Cardiac muscle cell (in vitro differentiated cells and primary cell): ENCODE data around the gene SUPT4H1. TPM values are rescaled to one million over a fixed set of nuclear protein-coding genes. Genes with fewer than 3 reads are reported as not detected.
A peak's percentile ranks its signal among the peaks of the same experiment; 100 is the strongest.
"Not testable (repeated sequence)": the region's sequence is repeated elsewhere in the genome, so short reads cannot be mapped to it uniquely, and the experiment has no call there.

Source experiments
- DNase-seq, 2 donors: peaks; one replicate each; pipeline versions ENCODE4 v3.0.0 to v3.0.0-alpha.2; 2010 to 2017; ENCODE audit warnings: low read depth in 1 of 2, low spot score in 1 of 2
- H3K27ac ChIP-seq: fragments of 200-600 bp; sonication (generic); 2 replicates; pipeline ENCODE4 v1.5.1; 2016
- H3K27me3 ChIP-seq: fragments of 200-600 bp; sonication (generic); 2 replicates; pipeline ENCODE4 v1.6.0; 2016; ENCODE audit warnings: control low read depth
- H3K36me3 ChIP-seq: fragments of 200-600 bp; sonication (generic); 2 replicates; pipeline ENCODE4 v1.5.1; 2016; ENCODE audit warnings: control low read depth
- H3K4me1 ChIP-seq: fragments of 200-600 bp; sonication (generic); 2 replicates; pipeline ENCODE4 v1.8.1; 2017; ENCODE audit warnings: low read depth, mild to moderate bottlenecking, mixed run types
- H3K4me3 ChIP-seq: fragments of 200-600 bp; sonication (generic); 2 replicates; pipeline ENCODE4 v1.5.1; 2016; ENCODE audit warnings: mild to moderate bottlenecking
- H3K9me3 ChIP-seq: fragments of 200-600 bp; sonication (generic); 2 replicates; pipeline ENCODE4 v1.5.1; 2017; ENCODE audit warnings: low read depth, mild to moderate bottlenecking, control low read depth
- CTCF ChIP-seq: IDR thresholded peaks from 2 replicates; pipeline ENCODE4 v1.5.1; 2012; ENCODE audit warnings: low read depth, mild to moderate bottlenecking, low read length
- polyA plus RNA-seq: library from polyadenylated mRNA; unstranded; fragments of >200 nt; fragmentation: Nextera tagmentation; extraction: Ambion mirVana; gene quantifications from 2 replicates; pipeline ENCODE4 v1.2.1, GENCODE V29; 2016
- total RNA-seq: library from RNA; depleted of rRNA; stranded (reverse); fragments of >200 nt; gene quantifications from 2 replicates; pipeline ENCODE4 v1.2.3, GENCODE V29; 2016

Gene SUPT4H1
- total RNA-seq (94.6 and 152 TPM in 2 replicates), polyA plus RNA-seq (97.9 and 102 TPM in 2 replicates)

GRCh38 chr17:58351831-58352595, at the start of gene SUPT4H1:
SUPT4H1 (minus strand) TSS chr17:58352201; CDS start chr17:58352135, 66 bp downstream.
- no peaks in the 10 kb centered on the region for H3K27me3 ChIP-seq
- no peaks in the 10 kb centered on the region for H3K9me3 ChIP-seq
- peaks cover 33% of the 10 kb centered on the region for H3K36me3 ChIP-seq
- peak within 1 kb of the TSS; percentile 96 for H3K27ac ChIP-seq
- H3K4me3 ChIP-seq = peak within 1 kb of the TSS; percentile 67
- no peak for TF ChIP-seq CTCF
- peak; percentile 94 to 96 for DNase-seq
- H3K4me1 ChIP-seq = peaks cover 9% of the 10 kb centered on the region

GRCh38 chr17:58401287-58401686, 49.3 kb upstream of the SUPT4H1 start:
- no peak for DNase-seq
- no peak for TF ChIP-seq CTCF
- no peaks in the 10 kb centered on the region for H3K36me3 ChIP-seq
- no peak overlapping the region for H3K4me3 ChIP-seq
- H3K27ac ChIP-seq = no peak overlapping the region
- H3K4me1 ChIP-seq = peaks cover 15% of the 10 kb centered on the region
- no peaks in the 10 kb centered on the region for H3K9me3 ChIP-seq
- no peaks in the 10 kb centered on the region for H3K27me3 ChIP-seq

- no peaks in the 10 kb centered on the region for H3K9me3 ChIP-seq
- peaks cover 20% of the 10 kb centered on the region for H3K4me1 ChIP-seq
- no peaks in the 10 kb centered on the region for H3K27me3 ChIP-seq
- TF ChIP-seq CTCF = no peak
- no peak for DNase-seq
- H3K27ac ChIP-seq = no peak overlapping the region
- H3K4me3 ChIP-seq = no peak overlapping the region
- no peaks in the 10 kb centered on the region for H3K36me3 ChIP-seq
These were observed 48.8 kb upstream of the SUPT4H1 start for GRCh38 chr17:58400826-58401225.

- no peaks in the 10 kb centered on the region for H3K9me3 ChIP-seq
- TF ChIP-seq CTCF = no peak
These were observed 48.0 kb upstream of the SUPT4H1 start for GRCh38 chr17:58399974-58400373.

GRCh38 chr17:58398574-58399266, 46.7 kb upstream of the SUPT4H1 start:
- no peak overlapping the region for H3K27ac ChIP-seq
- no peaks in the 10 kb centered on the region for H3K27me3 ChIP-seq
- H3K4me1 ChIP-seq = peaks cover 20% of the 10 kb centered on the region
- DNase-seq = no peak
- no peaks in the 10 kb centered on the region for H3K9me3 ChIP-seq
- TF ChIP-seq CTCF = no peak
- no peaks in the 10 kb centered on the region for H3K36me3 ChIP-seq
- H3K4me3 ChIP-seq = no peak overlapping the region

More at GRCh38 chr17:58399974-58400373, 48.0 kb upstream of the SUPT4H1 start:
- Histone ChIP-seq H3K27me3 (no peaks in the 10 kb centered on the region), H3K27ac (no peak overlapping the region), H3K36me3 (no peaks in the 10 kb centered on the region), H3K4me1 (peaks cover 22% of the 10 kb centered on the region), H3K4me3 (no peak overlapping the region)
- no peak for DNase-seq

GRCh38 chr17:58397421-58397820, 45.4 kb upstream of the SUPT4H1 start:
- DNase-seq, H3K9me3 ChIP-seq, H3K27me3 ChIP-seq, H3K36me3 ChIP-seq, H3K4me3 ChIP-seq, H3K27ac ChIP-seq: not testable (repeated sequence)
- peaks cover 17% of the 10 kb centered on the region for H3K4me1 ChIP-seq
